PFSK-1 (cell line): ENCODE results near the gene FER.

Source experiments
- REST ChIP-seq, 2 experiments: IDR thresholded peaks; 2 replicates each; pipeline versions ENCODE4 v1.6.1 to v1.8.0; 2011 to 2012; ENCODE audit warnings: low read depth in 2 of 2, low read length in 2 of 2, control low read depth in 1 of 2, inconsistent platforms in 1 of 2, mild to moderate bottlenecking in 1 of 2, moderate library complexity in 1 of 2; ENCODE audit not compliant: insufficient read depth in 1 of 2
- TAF1 ChIP-seq: IDR thresholded peaks from 2 replicates; pipeline ENCODE4 v1.6.1; 2012; ENCODE audit warnings: low read length, control low read depth, borderline replicate concordance; ENCODE audit not compliant: insufficient read depth

- TF ChIP-seq REST (IDR thresholded peaks at IDR 0.05; ENCODE audit: insufficient read depth in 1 of 2, low read depth in 2 of 2, low read length in 2 of 2): no peak
- no peak for TF ChIP-seq TAF1
Observed at GRCh38 chr5:109170629-109171350, 423.1 kb downstream of the FER start.
